GM19467 (cell line): ENCODE results near the gene MTCH1.

Experiments
- ATAC-seq: cut with Tn5 transposase; IDR thresholded peaks from one replicate; pipeline ENCODE4 v1.9.1; 2021; ENCODE audit warnings: mild to moderate bottlenecking, moderate library complexity; ENCODE audit not compliant: unreplicated experiment

Gene MTCH1

GRCh38 chr6:36973190-36973589 is 12.8 kb downstream of the MTCH1 start:
- no peak for ATAC-seq

- no peak for ATAC-seq
Measured at GRCh38 chr6:36971921-36972673, 13.9 kb downstream of the MTCH1 start.

DNA sequence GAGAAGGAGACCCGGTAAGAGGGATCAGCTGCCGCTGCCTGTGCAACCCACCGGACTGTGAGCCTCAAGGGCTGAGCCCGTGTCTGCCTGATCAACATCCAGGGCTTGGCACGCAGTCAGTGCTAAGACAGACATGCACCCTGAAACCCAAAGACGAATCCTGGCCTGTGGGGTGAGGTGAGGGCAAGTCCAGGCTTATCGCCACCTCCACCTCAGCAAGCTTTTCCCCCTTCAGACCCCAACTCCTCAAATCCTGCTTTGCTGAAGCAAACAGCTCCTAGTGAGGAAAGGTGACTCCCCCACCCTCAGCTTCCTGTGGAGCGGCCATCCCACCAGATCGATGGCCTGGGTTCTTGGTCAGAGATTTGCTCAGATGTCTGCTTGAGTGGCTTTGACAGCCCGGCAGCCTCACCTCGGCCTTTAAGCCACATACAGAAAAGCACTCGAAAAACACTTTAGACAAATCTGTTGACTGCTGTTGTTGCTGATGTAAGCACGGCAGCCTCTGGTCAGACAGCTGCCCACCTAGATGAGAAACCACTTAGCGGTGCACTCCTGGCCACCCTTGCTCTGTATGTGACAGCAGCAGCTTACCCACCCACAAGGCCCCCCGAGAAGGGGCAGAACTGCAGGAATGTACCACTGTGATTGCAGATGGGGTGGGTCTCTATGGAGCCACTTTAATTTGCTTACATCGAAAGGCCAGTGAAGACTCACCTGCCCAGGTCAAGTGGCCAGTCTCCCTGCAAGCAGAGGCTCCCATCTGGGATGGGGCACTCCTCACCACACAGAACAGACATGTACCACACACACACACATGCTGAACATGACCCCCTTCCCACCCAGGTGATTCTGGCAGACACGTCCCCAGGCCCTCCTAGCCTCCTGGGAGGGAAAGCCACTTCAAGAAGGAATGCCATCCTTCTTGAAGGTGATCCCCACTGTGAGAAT is 14.8 kb downstream of the MTCH1 start:
- ATAC-seq = no peak

DNA sequence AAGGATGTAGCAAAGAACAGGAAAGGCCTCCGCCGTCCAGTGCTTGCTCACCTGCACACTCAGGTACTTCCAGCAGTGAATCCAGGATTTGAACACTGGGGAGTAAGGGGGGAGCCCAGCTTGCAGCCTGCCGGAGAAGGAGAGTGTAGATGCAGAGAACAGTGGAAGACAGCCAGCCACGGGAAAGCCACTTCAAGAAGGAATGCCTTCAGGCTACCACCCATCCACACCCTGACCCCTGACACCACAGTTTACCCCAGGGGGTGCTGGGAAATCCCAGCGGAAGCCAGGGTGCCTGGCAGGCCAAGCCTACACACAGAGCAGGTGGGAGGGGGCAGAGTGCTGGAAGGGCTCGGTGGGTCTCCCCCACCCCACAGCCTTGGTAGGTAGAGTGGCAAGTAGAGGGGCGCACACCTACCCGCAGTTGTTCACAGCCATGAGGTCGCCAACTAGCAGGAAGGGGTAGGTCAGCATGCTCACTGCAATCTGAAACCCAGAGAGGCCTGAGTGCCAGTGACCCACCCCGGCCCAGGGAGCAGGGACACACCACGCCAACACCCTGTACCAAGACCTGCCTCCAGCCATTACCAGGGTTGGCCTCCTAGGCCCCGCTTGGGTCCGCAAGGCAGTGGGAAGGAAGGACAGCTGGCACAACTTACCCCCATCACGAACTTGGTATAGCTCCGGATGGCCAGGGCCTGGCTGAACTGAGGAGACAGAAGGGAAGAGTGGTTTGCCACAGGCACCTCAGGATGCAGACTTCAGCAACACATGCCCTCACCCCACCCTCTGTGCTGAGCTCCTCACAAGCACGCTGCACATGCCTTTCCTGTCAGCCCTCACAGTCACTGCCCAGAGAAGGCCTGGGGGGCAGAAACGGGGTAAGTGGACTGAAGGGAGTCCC is 15.8 kb downstream of the MTCH1 start:
- no peak for ATAC-seq

- no peak for ATAC-seq
Measured at GRCh38 chr6:36969240-36969691, 16.7 kb downstream of the MTCH1 start.

DNA sequence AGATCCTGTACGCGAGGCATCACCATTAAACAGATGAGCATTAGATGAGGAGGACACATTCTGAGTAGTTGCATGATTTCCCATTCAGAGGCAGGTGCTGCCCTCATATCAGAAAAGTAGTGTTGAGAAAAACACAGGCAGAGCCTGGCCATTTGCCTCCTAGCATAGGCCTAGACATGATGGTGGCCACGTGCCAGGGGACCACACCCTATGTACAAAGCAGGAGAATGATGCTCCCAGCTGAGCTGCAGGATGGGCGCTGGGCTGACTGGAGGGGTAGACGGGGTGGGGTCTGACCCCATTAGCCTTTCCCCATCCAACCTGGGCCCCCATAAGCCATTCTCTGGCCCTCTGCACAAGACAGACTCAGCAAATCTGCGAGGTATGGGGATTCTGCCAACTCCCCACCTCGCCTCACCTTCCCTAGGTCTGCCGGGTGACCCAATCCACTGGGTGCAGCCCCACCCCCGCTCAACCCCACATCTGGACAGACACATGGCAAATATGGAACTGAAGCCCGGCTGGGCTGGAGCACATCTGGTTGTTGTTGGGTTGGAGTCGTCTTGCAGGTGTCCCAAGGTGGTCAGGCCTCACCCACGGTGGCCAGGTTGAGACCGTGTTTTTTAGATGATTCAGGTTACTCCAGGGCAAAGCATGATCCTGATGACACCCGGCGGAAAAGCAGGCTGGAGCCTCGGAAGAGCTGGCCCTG is 17.6 kb downstream of the MTCH1 start:
- ATAC-seq = no peak

- ATAC-seq = no peak
Measured at GRCh38 chr6:36967757-36968156, 18.2 kb downstream of the MTCH1 start.

DNA sequence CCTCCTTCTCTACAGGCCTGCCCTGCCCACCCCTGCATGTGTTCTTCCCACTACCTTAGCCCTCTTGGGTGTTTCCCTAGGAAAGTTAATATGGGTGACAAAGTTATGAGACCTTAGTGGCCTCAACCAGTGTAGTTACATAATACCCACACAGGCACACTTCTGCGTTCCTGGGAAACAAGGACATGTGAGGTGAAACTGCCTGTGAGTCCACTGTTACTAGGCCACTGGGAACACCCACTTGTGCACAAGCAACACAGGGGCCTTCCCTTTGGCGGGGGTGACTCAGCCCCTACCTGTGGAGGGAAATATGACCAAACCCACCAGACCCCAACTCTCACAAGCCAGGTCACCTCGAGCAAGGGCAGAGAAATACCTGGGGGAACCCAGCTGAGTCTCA is 18.7 kb downstream of the MTCH1 start:
- ATAC-seq = no peak

GRCh38 chr6:36964908-36965307 is 21.1 kb downstream of the MTCH1 start:
- ATAC-seq = no peak

DNA sequence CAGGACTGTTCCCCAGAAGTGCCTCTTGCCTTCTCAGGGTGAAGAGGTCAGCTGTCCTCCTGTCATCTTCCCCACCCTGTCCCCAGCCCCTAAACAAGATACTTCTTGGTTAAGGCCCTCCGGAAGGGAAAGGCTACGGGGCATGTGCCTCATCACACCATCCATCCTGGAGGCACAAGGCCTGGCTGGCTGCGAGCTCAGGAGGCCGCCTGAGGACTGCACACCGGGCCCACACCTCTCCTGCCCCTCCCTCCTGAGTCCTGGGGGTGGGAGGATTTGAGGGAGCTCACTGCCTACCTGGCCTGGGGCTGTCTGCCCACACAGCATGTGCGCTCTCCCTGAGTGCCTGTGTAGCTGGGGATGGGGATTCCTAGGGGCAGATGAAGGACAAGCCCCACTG is 21.6 kb downstream of the MTCH1 start:
- no peak for ATAC-seq

- ATAC-seq = no peak
Measured at GRCh38 chr6:36963451-36964290, 22.3 kb downstream of the MTCH1 start.

DNA sequence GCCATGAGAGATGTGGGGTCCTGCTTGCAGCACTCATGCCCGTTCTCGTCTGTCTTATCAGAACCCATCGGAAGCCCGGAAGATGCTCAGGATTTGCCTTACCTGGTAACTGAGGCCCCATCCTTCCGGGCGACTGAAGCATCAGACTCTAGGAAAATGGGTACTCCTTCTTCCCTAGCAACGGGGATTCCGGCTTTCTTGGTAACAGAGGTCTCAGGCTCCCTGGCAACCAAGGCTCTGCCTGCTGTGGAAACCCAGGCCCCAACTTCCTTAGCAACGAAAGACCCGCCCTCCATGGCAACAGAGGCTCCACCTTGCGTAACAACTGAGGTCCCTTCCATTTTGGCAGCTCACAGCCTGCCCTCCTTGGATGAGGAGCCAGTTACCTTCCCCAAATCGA is 23.1 kb downstream of the MTCH1 start:
- ATAC-seq = no peak

- no peak for ATAC-seq
Measured at GRCh38 chr6:36961441-36962435, 24.3 kb downstream of the MTCH1 start.

GRCh38 chr6:36959555-36960250 is 26.3 kb downstream of the MTCH1 start:
- ATAC-seq = no peak

DNA sequence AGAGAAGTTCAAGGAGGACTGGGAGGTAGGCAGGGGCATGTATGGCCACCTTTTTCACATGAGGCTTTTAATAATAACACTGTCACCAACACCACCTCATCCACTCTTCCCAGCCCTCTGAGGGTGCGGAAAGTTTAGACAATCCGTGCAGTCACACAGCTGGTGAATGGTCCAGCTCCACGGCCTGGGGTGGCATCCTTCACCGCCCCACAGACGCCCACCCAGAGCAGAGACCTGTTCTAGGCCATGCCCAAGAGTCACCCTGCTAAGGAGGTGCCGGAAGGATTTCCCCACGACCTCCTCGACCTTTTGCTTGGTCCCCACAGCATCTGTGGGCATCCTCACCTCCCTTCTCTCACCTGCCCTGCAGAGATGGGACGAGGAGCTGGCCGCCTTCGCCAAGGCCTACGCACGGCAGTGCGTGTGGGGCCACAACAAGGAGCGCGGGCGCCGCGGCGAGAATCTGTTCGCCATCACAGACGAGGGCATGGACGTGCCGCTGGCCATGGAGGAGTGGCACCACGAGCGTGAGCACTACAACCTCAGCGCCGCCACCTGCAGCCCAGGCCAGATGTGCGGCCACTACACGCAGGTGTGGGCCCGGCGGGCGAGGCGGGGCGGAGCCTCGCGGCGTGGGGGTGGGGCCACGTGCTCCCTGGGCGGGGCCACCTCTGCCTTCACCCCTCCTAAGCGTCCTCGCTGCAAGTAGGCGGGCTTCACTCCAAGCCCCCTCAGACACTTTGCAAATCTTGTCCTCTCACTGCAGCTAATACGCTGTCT is 27.0 kb downstream of the MTCH1 start:
- no peak for ATAC-seq

- no peak for ATAC-seq
Measured at GRCh38 chr6:36957773-36958271, 28.2 kb downstream of the MTCH1 start.

GRCh38 chr6:36956446-36956820 is 29.6 kb downstream of the MTCH1 start:
- no peak for ATAC-seq
